Activated T-helper 2 cell treated with anti-CD3 and anti-CD28 coated beads, Interferon-gamma antibody, Interleukin-2, Interleukin-4, amounts not matched to agents 10 μg/mL and 5 μg/mL and 100 μg/mL, durations not matched to agents 14 hours and 24 hours and 36 hours (primary cell): ENCODE results near the gene B9D2. TPM values are rescaled to one million over a fixed set of nuclear protein-coding genes. Genes with fewer than 3 reads are reported as not detected.
"Not testable (repeated sequence)": the region's sequence is repeated elsewhere in the genome, so short reads cannot be mapped to it uniquely, and the experiment has no call there.

Source experiments
- DNase-seq: peaks from one replicate; pipeline ENCODE4 v3.0.0; 2021; ENCODE audit warnings: low spot score
- H3K27ac Mint-ChIP-seq: one replicate; pipeline ENCODE4 v1.8.0; 2021; ENCODE audit warnings: mixed read lengths
- H3K27me3 Mint-ChIP-seq: one replicate; pipeline ENCODE4 v1.8.0; 2021; ENCODE audit warnings: low read depth, mixed read lengths
- H3K36me3 Mint-ChIP-seq: one replicate; pipeline ENCODE4 v1.8.0; 2021; ENCODE audit warnings: low read depth, mixed read lengths
- H3K4me1 Mint-ChIP-seq: one replicate; pipeline ENCODE4 v1.8.0; 2021; ENCODE audit warnings: low read depth, mixed read lengths
- H3K4me3 Mint-ChIP-seq: one replicate; pipeline ENCODE4 v1.8.0; 2021; ENCODE audit warnings: low read depth, mild to moderate bottlenecking, moderate library complexity, mixed read lengths
- H3K9me3 Mint-ChIP-seq: one replicate; pipeline ENCODE4 v1.8.0; 2021; ENCODE audit warnings: mixed read lengths
- intact Hi-C: fragments of 100-400 bp; cut with micrococcal nuclease; formaldehyde crosslinking; loops from one replicate; pipeline ENCODE4 v1.15.1; 2023
- total RNA-seq: library from RNA; stranded (reverse); gene quantifications from 2 replicates; pipeline ENCODE4 v1.2.3, GENCODE V29; 2022

Gene B9D2
- total RNA-seq, 1 donor from 2014 or later: 6.2 TPM

DNA sequence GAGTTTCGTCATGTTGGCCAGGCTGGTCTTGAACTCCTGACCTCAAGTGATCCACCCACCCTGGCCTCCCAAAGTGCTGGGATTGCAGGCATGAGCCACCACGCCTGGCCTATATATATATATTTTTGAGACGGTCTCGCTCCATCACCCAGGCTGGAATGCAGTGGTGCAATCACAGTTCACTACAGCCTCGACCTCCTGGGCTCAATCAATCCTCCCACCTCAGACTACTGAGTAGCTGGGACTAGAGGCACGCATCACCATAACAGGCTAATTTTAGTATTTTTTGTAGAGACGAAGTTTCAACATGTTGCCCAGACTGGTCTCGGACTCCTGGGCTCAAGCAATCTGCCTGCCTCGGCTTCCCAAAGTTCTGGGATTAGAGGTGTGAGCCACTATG lies 17.0 kb downstream of the B9D2 start:
- DNase-seq, H3K4me3 Mint-ChIP-seq, intact Hi-C loops, H3K27me3 Mint-ChIP-seq, H3K9me3 Mint-ChIP-seq: not testable (repeated sequence)
- Mint-ChIP-seq H3K27ac (peak overlapping the region; percentile 33), H3K36me3 (peaks cover 80% of the 10 kb centered on the region), H3K4me1 (peaks cover 29% of the 10 kb centered on the region)

DNA sequence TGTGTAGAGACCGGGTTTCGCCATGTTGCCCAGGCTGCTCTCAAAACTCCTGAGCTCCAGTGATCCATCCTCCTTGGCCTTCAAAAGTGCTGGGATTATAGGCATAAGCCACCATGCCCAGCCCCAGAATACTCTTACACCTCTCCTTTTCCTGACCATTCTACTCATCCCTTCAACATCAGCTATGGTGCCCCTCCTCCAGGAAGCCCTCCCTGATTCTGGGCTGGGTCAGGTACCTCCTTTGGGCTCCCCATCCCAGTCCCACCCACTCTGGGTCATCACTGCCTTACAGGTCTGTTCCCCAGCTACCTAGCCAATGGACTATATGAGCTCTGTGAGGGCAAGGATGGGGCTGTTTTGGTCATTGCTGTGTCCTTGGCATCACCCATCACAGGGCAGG lies 19.8 kb downstream of the B9D2 start:
- H3K36me3 Mint-ChIP-seq: peaks cover 76% of the 10 kb centered on the region
- H3K4me1 Mint-ChIP-seq: peaks cover 17% of the 10 kb centered on the region
- peak overlapping the region; percentile 49 for H3K27ac Mint-ChIP-seq
- no peak overlapping the region for H3K4me3 Mint-ChIP-seq
- no peaks in the 10 kb centered on the region for H3K9me3 Mint-ChIP-seq
- intact Hi-C loops: no loop called here
- no peaks in the 10 kb centered on the region for H3K27me3 Mint-ChIP-seq
- no peak for DNase-seq

DNA sequence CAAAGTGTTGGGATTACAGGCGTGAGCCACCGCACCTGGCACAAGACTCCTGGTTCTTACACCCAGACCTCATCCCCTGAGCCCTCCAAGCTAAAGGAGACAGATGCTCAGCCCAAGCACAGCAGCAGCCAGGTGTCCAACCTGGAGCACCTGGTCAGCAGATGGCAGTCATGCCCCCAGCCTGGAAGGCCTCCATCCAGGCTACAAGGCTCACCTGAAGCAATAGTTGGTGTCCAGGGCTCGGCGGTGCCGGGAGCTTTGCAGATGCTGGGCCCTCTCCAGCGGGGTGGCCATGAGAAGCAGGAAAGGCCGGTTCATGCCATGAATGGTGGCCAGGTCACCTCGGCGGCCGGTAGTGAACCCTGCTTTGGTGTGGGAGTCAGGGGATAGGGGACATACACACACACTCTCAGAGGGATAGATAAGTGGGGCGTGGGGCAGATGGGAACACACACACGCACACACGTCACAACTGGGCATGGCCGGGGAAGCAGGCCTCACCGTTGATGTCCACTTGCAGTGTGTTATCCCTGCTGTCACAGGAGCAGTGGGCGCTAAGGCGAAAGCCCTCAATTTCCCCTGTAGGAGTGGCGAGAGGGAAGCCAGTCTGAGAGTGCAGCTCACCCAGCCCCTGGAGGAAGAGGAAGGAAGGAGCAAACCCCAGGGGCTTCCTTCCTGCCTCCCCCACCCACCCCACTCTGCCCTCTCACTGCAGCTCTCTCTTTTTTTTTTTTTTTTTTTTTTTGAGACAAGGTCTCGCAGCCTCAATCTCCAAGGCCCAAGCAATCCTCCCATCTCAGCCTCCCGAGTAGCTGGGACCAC lies 22.1 kb downstream of the B9D2 start:
- intact Hi-C loops: no loop called here
- no peak for DNase-seq
- H3K9me3 Mint-ChIP-seq: no peaks in the 10 kb centered on the region

DNA sequence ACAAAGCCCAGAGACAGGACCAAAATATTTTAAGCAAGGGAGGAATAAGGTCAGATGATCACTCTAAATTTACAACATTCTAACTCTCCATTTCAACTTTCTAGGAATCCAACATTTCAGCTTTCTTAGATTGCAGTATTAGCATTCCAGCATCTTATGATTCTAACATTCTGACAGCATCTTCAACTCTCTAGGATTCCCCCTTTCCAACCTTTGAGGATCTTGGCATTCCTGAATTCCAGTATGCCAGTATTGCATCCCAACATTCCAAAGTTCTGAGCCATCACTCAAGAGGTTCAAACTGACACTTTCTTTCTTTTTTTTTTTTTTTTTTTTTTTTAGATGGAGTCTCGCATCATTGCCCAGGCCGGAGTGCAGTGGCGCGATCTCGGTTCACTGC lies 24.0 kb downstream of the B9D2 start:
- no peak for DNase-seq
- H3K27me3 Mint-ChIP-seq: no peaks in the 10 kb centered on the region
- intact Hi-C loops: no loop called here
- H3K9me3 Mint-ChIP-seq: no peaks in the 10 kb centered on the region
- peak overlapping the region; percentile 58 for H3K27ac Mint-ChIP-seq
- H3K4me3 Mint-ChIP-seq: no peak overlapping the region
- H3K36me3 Mint-ChIP-seq: peaks cover 67% of the 10 kb centered on the region
- H3K4me1 Mint-ChIP-seq: peaks cover 12% of the 10 kb centered on the region

More for the DNA sequence above, 22.1 kb downstream of the B9D2 start:
- H3K27me3 Mint-ChIP-seq: no peaks in the 10 kb centered on the region
- H3K4me1 Mint-ChIP-seq: peaks cover 14% of the 10 kb centered on the region
- H3K36me3 Mint-ChIP-seq: peaks cover 73% of the 10 kb centered on the region
- H3K27ac Mint-ChIP-seq: no peak overlapping the region
- no peak overlapping the region for H3K4me3 Mint-ChIP-seq

DNA sequence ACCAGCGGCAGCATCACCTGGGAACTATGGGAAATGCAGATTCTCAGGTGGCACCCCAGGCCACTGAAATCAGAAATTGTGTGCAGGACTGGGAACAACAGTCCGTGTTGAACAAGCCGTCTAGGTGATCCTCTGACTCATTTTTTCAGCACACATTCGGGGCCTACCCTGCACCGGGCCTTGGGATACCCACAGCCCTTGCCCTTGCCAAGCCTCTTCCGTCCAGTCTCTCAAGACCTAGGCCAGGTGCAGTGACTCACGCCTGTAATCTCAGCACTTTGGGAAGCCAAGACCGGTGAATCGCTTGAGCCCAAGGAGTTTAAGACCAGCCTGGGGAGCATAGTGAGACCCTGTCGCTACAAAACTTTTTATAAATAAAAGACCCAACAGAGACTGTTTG lies 28.5 kb downstream of the B9D2 start:
- Mint-ChIP-seq H3K9me3 (no peaks in the 10 kb centered on the region), H3K27me3 (no peaks in the 10 kb centered on the region), H3K36me3 (peaks cover 66% of the 10 kb centered on the region), H3K27ac (no peak overlapping the region), H3K4me3 (no peak overlapping the region), H3K4me1 (peaks cover 20% of the 10 kb centered on the region)
- no peak for DNase-seq
- intact Hi-C loops: no loop called here

DNA sequence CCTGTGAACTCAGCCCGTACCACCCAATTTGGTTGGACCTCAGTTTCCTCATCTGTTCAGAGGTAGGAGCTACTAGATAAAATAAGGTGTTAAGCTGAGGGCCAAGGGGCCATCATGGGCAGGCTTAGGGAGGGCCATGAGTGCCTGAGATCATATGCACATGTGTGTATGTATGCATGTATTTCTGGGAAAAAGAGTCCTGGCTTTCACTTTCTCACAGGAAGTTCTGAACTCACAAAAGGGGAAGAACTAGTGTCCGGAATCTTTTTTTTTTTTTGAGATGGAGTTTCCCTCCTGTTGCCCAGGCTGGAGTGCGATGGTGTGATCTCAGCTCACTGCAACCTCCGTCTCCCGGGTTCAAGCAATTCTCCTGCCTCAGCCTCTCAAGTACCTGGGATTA lies 29.2 kb downstream of the B9D2 start:
- H3K9me3 Mint-ChIP-seq: no peaks in the 10 kb centered on the region
- no peak overlapping the region for H3K4me3 Mint-ChIP-seq
- no peaks in the 10 kb centered on the region for H3K27me3 Mint-ChIP-seq
- H3K4me1 Mint-ChIP-seq: peaks cover 21% of the 10 kb centered on the region
- no peak for DNase-seq
- intact Hi-C loops: no loop called here
- H3K36me3 Mint-ChIP-seq: peaks cover 65% of the 10 kb centered on the region
- H3K27ac Mint-ChIP-seq: peak overlapping the region; percentile 43

DNA sequence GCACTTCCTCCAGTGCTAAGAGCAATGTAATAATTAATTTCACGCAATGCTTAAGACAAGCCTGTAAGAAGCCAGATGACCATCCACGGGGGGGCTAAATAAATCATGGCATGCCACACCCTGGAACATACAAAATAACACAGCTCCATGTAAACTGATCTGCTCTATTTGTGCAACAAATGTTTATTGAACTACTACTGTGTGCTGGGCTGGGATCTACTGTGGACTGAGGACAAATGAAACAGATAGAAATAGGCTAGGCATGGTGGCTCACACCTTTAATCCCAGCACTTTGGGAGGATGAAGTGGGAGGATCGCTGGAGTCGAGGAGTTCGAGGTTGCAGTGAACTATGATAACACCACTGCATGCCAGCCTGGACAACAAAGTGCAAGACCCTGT lies 31.5 kb downstream of the B9D2 start:
- intact Hi-C loops: no loop called here
- H3K27me3 Mint-ChIP-seq: no peaks in the 10 kb centered on the region
- no peaks in the 10 kb centered on the region for H3K9me3 Mint-ChIP-seq
- H3K4me3 Mint-ChIP-seq: no peak overlapping the region
- H3K36me3 Mint-ChIP-seq: peaks cover 67% of the 10 kb centered on the region
- peak overlapping the region; percentile 34 for H3K27ac Mint-ChIP-seq
- DNase-seq: no peak
- H3K4me1 Mint-ChIP-seq: peaks cover 32% of the 10 kb centered on the region

DNA sequence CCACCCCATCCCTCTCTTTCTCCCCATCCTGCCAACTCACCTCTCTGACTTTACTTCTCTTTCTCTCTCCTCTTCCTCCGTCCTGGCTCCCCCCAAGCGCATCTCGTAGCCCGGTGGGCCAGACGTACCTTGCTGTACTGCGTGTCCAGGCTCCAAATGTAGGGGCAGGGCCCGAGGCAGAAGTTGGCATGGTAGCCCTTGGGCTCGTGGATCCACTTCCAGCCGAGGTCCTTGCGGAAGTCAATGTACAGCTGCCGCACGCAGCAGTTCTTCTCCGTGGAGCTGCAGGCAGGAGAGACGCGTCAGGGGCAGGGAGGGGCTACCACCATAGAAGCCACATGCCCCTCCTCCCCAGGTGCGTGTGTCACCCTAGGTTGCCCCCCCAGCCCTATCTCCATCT lies 31.9 kb downstream of the B9D2 start:
- Mint-ChIP-seq H3K27me3 (no peaks in the 10 kb centered on the region), H3K4me1 (peaks cover 34% of the 10 kb centered on the region), H3K36me3 (peaks cover 65% of the 10 kb centered on the region), H3K27ac (no peak overlapping the region), H3K4me3 (no peak overlapping the region), H3K9me3 (no peaks in the 10 kb centered on the region)
- intact Hi-C loops: no loop called here
- no peak for DNase-seq

DNA sequence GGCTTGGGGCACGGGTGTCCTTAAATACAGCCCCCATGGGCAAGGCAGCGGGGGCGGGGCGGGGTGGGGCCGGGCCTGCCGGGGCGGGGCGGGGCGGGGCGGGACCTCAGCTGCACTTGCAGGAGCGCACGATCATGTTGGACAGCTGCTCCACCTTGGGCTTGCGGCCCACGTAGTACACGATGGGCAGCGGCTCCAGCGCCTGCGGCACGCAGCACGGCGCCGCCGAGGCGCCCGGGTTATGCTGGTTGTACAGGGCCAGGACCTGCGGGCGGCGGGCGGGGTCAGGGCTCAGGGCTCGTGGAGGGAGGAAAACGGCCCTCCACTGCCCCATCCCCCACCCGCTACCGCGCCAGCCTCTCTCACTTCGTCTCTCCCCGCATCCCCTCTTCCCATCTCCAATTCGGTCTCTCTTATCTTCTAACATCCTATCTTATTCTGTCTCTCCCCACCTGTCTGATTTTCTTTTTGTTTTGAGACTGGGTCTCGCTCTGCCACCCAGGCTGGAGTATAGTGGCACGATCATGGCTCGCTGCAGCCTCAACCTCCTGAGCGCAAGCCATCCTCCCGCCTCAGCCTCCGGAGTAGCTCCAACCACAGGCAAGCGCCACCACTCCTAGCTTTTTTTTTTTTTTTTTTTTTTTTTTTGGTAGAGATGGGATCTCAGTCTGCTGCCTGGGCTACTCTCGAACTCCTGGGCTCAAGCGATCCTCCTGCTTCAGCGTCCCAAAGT lies 32.8 kb downstream of the B9D2 start:
- no peak overlapping the region for H3K27ac Mint-ChIP-seq
- no peak for DNase-seq
- no peak overlapping the region for H3K4me3 Mint-ChIP-seq
- peaks cover 68% of the 10 kb centered on the region for H3K36me3 Mint-ChIP-seq
- H3K4me1 Mint-ChIP-seq: peaks cover 43% of the 10 kb centered on the region
- intact Hi-C loops: no loop called here
- no peaks in the 10 kb centered on the region for H3K9me3 Mint-ChIP-seq
- no peaks in the 10 kb centered on the region for H3K27me3 Mint-ChIP-seq

DNA sequence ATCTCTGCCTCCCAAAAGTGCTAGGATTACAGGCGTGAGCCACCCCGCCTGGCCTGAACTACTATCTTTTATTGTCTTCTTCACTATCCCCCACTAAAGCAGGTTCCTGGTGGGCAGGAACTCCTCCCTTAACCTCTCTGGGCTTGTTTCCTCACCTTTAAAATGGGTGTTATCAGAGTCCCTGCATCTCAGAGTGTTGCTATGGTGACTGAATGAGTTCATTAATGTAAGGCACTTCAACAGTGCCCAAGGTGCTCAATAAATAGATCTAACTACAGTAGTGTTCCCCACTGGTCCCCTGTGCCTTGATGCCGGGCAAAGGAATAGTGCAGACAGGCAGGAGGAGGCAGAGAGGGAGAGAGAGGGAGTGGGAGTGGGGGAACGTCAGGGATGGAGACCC lies 33.5 kb downstream of the B9D2 start:
- Mint-ChIP-seq H3K36me3 (peaks cover 68% of the 10 kb centered on the region), H3K4me1 (peaks cover 44% of the 10 kb centered on the region), H3K27me3 (no peaks in the 10 kb centered on the region), H3K9me3 (no peaks in the 10 kb centered on the region), H3K27ac (peak overlapping the region; percentile 68), H3K4me3 (no peak overlapping the region)
- DNase-seq: no peak
- intact Hi-C loops: no loop called here

DNA sequence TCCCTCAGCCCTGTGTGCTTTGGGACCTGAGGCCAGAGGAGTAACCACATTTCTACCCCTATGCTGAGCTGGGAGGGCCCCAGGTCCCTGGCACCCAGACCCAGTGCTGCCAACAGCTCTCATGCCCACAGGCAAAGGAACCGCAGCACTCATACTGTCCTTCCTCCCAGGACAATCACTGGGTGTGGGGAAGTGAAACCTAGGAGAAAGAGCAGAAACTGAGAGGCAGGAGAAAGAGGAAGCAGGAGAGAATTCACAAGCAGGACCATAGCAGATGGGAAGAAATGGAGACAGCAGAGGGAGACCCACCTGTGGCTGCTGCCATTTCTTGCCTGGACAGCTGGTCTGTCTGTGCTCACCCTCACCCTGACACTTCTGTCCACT lies 35.1 kb downstream of the B9D2 start:
- Mint-ChIP-seq H3K27ac (peak overlapping the region; percentile 92), H3K4me3 (peak overlapping the region; percentile 73), H3K9me3 (no peaks in the 10 kb centered on the region), H3K4me1 (peaks cover 46% of the 10 kb centered on the region), H3K27me3 (no peaks in the 10 kb centered on the region), H3K36me3 (peaks cover 71% of the 10 kb centered on the region)
- intact Hi-C loops: loop anchor here (1.0 kb wide), 1 partner anchor 22 kb away; no protein-coding TSS in a partner anchor
- no peak for DNase-seq

DNA sequence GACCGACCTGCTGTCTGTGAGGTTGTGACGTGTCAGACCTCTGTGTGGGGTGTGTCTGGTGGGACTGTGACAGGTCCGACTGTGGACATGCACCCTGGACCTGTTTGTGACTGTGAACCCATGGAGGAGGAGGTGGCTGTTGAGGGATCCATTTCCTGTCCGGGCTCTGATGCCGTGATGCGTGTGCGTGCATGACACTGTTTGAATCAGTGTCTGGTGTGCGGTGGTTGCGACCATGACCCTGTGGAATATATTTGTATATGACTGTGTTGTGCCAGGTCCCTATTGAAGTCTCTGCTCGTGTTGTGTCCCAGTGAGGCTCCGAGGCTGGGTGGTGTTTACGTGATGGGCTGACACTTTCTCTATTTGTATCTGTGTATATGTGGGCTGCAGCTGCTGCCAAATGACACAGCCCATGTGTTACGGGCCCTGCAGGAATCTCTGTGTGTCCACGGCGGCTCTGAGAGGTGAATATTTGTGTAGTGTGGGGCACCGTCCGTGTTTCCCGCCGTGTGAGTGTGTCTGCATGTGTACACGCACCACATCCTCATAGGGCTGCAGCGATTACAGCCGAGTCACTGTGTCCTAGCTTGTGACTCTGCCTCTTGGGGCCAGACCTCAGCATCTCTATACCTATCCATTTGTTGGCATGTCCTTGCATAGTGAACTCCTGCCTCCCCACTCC lies 35.6 kb downstream of the B9D2 start:
- H3K9me3 Mint-ChIP-seq: no peaks in the 10 kb centered on the region
- intact Hi-C loops: loop anchor here (1.0 kb wide), 1 partner anchor 23 kb away; no protein-coding TSS in a partner anchor
- peaks cover 67% of the 10 kb centered on the region for H3K36me3 Mint-ChIP-seq
- peak overlapping the region; percentile 73 for H3K4me3 Mint-ChIP-seq
- H3K27me3 Mint-ChIP-seq: no peaks in the 10 kb centered on the region
- H3K4me1 Mint-ChIP-seq: peaks cover 44% of the 10 kb centered on the region
- peak overlapping the region; percentile 92 for H3K27ac Mint-ChIP-seq
- peak; percentile 47 for DNase-seq
